Germinal center (tissue), 1 donor: ENCODE measurements around the gene AGPAT4.
"Not testable (repeated sequence)": the region's sequence is repeated elsewhere in the genome, so short reads cannot be mapped to it uniquely, and the experiment has no call there.

Experiments used
- DNase-seq: peaks from one replicate; pipeline ENCODE4 v3.0.0; 2012; ENCODE audit warnings: mixed read lengths, low spot score

AGPAT4 gene

DNA sequence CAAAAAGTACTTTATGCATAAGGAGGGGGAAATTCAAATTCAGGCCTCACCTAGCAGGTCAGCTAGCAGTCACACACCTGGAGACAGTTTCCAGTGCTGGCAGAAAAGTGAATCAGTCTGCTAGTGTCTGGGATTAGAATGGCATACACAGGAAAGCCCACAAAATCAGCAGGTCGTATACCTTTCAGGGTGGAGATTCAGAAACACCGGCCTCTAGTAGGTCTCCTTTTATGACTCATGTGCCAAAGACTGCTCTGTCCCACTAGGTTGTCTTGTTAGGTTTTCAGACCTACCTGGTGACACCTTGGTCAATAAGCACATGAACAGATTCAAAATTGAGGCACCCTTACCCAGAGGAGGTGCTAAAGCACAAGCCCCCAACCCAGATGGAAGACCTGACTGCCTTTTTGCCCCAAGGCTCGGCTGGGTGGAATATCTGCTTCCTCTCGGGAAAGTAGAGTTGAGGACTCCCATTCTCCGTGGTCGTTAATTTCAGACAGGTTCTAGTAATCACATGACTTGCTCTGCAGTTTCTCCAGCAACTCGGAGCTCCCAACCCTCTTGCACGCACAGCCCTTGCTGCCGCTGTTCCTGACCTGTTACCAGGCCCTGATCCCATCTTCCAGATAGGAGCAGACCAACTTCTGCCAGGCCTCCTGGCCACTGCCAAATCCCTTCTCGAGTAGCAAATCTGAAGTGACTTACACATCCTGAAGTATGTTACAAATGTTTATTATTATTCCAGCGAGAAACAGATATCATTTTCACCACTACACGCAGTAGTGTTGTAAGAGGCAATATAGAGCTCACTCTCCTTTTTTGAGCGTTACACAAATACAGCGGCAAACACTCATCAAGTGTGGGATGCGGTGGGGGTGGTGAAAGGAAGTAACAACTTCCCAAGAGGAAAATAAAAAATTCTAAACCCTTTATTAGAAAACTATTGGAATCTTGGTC lies 46.6 kb downstream of the AGPAT4 start:
- no peak for DNase-seq

DNA sequence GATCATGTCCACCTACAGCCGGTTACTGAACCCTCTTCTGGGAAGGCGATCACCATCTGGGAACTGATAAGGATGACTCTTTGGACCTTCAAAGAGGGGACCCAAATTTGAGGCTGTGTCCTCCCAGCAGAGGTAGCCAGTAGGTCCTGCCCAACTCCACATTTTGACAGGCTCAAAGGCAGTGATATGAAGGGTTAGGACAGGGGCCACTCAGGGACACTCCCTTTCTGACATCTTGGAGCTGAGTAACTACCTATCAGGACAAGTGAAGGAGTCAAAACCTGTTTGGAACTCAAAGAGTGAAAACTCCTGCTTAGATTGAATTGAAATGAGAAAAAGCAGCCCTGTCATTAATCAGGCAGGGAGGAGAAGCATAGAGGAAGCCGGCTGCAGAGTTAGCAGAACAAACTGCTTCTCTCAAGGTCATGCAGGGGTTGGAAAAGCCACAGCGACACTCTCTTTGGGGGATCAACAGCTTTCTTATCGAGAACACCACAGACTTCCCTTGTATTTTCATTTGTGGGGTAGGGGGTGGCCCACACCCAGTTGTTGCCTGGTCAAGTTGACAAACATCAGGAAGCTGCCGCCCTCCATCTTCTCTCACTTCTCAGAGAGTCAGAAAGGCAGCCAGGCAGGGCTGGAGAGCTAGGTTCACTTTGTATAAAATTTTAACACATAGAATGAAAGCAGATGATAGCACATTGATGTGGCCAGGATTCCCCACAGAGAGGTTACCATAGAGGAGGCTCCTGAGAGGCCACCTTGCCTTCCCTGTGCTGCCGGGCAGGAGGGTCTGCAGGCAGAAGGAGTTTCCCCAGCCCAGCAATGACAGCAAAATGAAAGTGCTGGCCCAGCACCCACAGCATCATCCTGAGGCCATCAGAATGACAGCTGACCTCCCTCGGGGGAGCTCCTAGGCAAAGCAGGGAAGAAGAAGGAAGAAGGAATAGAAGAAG lies 47.6 kb downstream of the AGPAT4 start:
- DNase-seq = no peak

- DNase-seq = no peak
These were observed 48.2 kb downstream of the AGPAT4 start for GRCh38 chr6:161225681-161226008.

- not testable (repeated sequence) for DNase-seq
These were observed 48.7 kb downstream of the AGPAT4 start for GRCh38 chr6:161224951-161225680.

DNA sequence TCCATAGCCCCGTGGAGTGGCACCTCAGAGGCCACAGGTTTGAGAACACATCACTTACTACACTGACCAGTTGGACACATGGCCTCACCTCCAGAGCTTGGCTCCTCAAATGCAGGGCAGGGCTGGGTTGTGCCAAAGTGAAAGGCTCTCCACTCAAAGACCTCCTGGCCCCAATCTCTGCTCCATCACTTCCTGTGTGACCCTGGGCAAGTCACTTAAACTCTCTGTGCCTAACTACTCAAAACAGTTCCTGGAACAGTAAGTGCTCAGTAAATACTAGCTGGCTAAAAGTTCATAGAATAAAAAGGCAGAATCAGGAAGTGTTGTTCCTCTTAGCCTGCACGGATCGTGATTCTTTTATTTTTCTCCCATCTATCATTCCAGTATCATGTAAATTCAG lies 50.2 kb downstream of the AGPAT4 start:
- no peak for DNase-seq

DNA sequence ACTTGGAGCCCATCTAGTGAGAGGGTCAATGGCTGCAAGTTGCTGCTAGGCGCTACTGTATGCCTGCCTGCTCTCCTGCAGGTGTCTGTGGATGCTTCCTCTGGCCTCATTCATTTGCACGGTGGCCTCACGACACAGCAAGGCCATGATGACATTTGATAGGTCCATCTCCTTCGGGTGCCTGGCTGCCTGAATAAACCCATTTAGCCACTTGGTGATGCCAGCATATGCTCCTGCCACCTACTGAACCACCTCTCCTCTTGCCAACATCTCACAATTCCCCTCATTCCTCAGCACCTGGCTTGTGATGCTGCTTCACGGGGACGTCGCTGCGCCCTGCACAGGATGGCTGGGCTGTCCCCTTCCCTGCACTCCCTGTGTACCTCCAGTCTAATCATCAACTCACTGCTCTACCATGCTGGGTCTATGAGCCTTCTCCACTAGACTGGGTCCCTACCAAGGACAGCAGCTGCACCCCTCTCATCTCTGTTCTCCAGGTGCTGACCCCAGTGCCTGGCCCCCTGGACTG lies 51.1 kb downstream of the AGPAT4 start:
- no peak for DNase-seq

DNA sequence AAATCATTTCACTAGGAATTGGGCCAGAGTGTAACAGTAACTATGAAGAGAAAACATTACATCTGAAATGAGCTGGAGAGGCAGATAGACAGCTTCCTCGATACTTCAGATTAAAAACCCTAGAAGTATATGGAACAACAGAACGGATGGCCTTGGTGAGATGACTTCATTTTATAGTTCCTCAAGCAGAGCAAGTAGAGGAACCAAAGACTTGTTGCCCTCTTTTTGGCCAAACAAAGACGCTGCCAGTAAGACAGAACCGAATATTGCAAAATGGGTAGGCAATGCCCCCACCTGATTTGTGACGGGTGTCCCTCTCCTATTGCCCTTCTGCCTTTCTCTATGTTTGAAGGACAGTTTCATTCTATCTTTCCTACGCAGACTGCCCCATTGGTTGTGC lies 53.5 kb downstream of the AGPAT4 start:
- no peak for DNase-seq

GRCh38 chr6:161219680-161220079 lies 54.2 kb downstream of the AGPAT4 start:
- DNase-seq = no peak

DNA sequence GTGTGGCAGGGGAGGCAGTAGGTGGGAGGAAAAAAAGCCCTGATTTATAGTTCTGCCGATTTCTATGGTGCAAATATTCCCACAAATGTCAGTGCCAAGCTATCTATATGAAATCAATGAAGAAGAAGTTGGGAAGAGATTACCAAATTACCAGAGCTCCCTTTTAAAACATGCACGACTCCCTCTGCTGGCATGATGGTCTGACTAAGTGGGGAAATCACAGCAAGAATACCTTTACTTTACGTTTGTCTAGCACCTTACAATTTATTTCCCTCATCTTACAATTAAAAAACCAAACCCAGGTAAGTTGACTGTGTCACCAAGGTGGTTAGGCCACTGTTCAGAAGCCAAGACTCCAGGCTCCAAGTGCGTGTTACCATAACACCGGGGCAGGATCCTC lies 55.6 kb downstream of the AGPAT4 start:
- DNase-seq = no peak

DNA sequence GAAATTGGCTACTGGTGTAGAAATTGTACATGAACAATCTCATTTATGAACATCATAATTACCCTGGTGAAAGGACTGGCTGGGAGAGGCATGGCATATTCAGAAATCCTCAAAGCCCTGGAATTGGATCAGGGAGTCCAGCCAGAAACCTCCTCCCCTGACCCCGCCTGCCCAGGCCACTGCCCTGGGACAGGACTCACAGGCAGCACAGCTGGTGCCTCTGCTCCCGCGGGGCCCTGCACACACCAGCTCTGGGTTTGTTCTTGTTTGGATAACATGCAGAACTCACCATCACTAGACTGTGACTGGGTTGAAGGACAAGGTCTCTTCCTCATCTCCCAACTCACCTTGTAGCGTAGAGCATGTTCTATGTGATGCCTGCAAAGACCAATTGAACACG lies 56.2 kb downstream of the AGPAT4 start:
- DNase-seq = no peak

DNA sequence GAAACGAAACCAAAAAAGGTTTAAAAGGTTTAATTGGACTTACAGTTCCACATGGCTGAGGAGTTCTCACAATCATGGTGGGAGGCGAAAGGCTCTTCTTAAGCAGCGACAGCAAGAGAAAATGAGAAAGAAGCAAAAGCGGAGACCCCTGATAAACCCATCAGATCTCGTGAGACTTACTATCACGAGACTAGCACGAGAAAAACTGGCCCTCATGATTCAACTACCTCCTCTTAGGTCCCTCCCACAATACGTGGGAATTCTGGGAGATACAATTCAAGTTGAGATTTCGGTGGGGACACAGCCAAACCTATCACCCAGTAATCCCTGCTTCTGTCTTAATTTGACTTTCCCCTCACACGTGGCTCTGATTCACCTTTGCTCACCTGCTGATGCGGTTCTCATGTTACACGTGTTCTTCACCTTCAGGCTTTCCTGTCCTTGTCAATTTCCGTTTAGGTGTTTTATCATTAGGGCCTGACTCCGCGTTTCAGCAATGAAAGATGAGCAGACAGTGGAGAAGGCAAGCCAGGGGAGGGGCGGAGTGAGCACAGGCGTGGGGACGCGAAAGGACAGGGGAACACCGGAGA lies 57.1 kb downstream of the AGPAT4 start:
- no peak for DNase-seq

- DNase-seq = no peak
These were observed 57.8 kb downstream of the AGPAT4 start for GRCh38 chr6:161215876-161216615.

GRCh38 chr6:161215193-161215592 lies 58.7 kb downstream of the AGPAT4 start:
- no peak for DNase-seq

DNA sequence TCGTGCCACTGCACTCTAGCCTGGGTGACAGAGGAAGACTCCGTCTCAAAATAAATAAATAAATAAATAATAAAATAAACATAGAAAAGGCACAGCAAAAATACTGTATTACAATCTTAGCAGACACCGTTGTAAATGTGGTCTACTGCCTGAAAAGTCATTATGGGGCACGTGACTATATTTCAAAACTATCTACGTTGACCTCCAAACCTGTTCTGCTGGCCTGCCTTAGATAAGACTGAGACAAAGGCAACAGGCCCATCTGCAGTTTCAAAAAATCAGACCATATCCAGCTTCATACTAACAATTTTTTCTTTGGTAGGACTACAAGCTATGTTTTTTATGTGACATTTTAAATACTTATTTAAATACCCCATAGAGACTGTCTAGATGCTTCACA lies 59.1 kb downstream of the AGPAT4 start:
- no peak for DNase-seq

DNA sequence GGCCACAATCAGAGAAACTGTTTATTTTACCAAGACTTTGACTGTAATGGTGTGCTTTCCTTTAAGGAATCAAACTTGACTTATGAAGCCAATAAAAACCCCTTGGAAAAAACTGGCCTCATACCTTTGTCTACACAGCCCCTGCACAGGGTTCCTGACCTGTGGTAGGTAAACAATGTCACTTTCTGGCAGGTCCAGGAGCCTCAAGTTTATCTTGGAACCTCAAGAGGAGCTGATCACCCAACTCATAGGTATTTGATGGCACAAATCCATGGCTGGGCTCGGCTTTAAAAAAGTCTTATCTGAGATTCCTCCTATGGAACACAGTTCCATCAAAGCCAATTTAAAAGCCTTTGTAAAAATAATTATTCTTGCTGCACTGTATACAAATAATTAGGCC lies 61.0 kb downstream of the AGPAT4 start:
- no peak for DNase-seq

GRCh38 chr6:161211380-161212035 lies 62.4 kb downstream of the AGPAT4 start:
- no peak for DNase-seq

- no peak for DNase-seq
These were observed 63.0 kb downstream of the AGPAT4 start for GRCh38 chr6:161210857-161211256.

DNA sequence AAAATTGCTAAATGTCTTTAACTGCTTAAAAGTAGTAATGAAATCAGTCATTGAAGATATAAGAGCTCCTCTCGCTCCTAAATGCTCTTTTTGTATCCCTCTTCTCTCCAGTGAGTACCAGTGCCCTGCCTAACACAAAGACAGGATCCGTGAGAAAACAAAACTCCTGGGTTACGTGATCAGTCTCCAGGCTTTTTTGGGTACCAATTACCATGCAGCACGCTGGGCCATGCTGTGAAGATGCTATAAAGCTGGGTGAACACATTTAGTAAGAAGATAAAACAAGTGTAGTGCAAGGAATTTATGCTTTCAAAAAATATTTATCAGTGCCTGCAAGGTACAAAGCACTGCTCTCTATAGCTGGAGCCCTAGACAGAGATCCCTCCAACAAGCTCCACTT lies 66.7 kb downstream of the AGPAT4 start:
- no peak for DNase-seq

GRCh38 chr6:161204866-161205557 lies 68.8 kb downstream of the AGPAT4 start:
- DNase-seq = no peak
